Islet precursor cell (in vitro differentiated cells): Measurements from ENCODE around the gene MSL3B.

Experiments used
- DNase-seq: peaks from one replicate; pipeline ENCODE4 v3.0.0-alpha.2; 2018

MSL3B gene

DNA sequence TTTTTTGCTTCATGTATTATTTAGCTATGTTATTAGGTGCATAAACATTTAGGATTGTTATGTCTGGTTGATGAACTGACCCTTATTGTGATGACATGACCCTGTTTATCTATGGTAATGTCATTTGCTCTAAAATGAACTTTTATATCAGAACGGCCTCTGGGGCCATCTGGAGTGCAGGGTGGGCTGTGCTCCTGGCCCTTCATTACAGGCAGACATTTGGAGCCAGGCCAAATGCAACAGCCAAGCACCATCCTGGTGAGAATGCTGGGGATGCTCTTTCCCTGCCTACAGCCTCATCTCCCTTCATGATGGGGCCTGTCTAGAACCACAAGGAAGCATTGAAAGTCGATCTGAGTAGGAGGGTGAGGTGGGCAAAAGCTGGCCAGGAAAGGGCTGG is 51.9 kb downstream of the MSL3B start:
- no peak for DNase-seq

DNA sequence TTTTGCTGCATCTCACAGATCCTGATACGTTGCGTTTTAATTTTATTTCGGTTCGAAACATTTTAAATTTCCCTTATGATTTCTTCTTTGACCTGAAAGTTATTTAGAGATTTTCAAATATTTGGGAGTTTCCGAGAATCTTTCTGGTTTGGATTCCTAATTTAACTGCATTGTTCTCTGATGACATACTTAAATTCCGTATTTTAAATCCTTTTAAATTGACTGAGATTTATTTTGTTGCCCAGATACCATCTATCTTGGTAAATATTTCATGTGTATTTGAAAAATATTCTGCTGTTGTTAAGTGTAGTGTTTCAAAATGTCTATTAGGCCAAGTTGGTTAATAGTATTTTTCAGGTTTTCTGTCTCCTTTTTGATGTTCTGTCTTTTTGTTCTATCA is 52.3 kb downstream of the MSL3B start:
- DNase-seq: no peak
